Lower leg skin (tissue), 3 donors: ENCODE measurements around the gene KCNT1.

Experiments
- CTCF ChIP-seq, 3 donors: fragments of 450-650 bp; IDR thresholded peaks; one replicate each; pipeline ENCODE4 v1.5.1; 2016; ENCODE audit warnings: antibody characterized with exemption in 3 of 3, mild to moderate bottlenecking in 3 of 3, moderate library complexity in 2 of 3
- POLR2A ChIP-seq, 2 donors: fragments of 450-650 bp; IDR thresholded peaks; one replicate each; pipeline ENCODE4 v1.6.1; 2016 to 2017; ENCODE audit warnings: antibody characterized with exemption in 2 of 2, mild to moderate bottlenecking in 1 of 2, moderate library complexity in 1 of 2

DNA sequence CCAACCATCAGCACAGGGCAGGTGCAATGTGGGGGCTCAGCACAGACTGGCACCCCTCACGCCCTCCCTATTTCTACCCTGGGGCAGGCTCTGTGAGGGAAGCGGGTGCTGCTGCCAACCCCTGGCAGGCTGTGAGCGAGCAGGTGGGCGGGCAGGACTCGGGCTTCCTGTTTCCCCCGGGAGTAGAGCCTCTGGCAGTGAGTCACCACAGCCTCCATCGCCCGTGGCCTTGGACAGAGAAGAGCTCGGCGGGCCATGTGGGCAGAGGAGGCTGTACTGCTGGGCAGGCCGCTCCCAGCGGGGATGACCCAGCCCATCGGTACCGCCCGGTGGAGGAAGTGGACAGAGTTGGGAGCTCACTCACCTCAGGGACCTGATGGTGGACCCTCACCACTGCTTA is 16.6 kb downstream of the KCNT1 start:
- TF ChIP-seq POLR2A (IDR thresholded peaks at IDR 0.05): no peak
- TF ChIP-seq CTCF (IDR thresholded peaks at IDR 0.05): no peak
